Ectodermal cell (in vitro differentiated cells): Measurements from ENCODE around the gene CCDC69.
"Not testable (repeated sequence)": the region's sequence is repeated elsewhere in the genome, so short reads cannot be mapped to it uniquely, and the experiment has no call there.

Source experiments
- H3K27ac ChIP-seq: 2 replicates; pipeline ENCODE4 v1.7.0; 2013; ENCODE audit warnings: mild to moderate bottlenecking, low read depth, low read length; ENCODE audit not compliant: insufficient read depth, poor library complexity, severe bottlenecking
- H3K27me3 ChIP-seq: 2 replicates; pipeline ENCODE4 v1.7.0; 2013; ENCODE audit warnings: mild to moderate bottlenecking, low read length; ENCODE audit not compliant: insufficient read depth, control insufficient read depth, poor library complexity, severe bottlenecking
- H3K36me3 ChIP-seq: one replicate; pipeline ENCODE4 v1.7.0; 2013; ENCODE audit warnings: low read length; ENCODE audit not compliant: control insufficient read depth, insufficient read depth
- H3K4me1 ChIP-seq: one replicate; pipeline ENCODE4 v1.7.0; 2013; ENCODE audit warnings: low read length; ENCODE audit not compliant: control insufficient read depth, insufficient read depth
- H3K4me3 ChIP-seq: 2 replicates; pipeline ENCODE4 v1.7.0; 2013; ENCODE audit warnings: low read depth, low read length, control low read depth; ENCODE audit not compliant: insufficient read depth
- H3K9me3 ChIP-seq: 2 replicates; pipeline ENCODE4 v1.7.0; 2013; ENCODE audit warnings: mild to moderate bottlenecking, low read length, moderate library complexity; ENCODE audit not compliant: control insufficient read depth
- WGBS, 2 experiments: methylation state at CpG; one replicate each; pipeline ENCODE4 v1.1.7; 2013; ENCODE audit warnings: missing lambda C conversion rate in 2 of 2; 5-methylcytosine and 5-hydroxymethylcytosine counted together

Gene CCDC69

GRCh38 chr5:151235239-151235571 lies 11.3 kb upstream of the CCDC69 start:
- 89 to 94% methylated on average over 6 of the region's 6 CpGs for WGBS, 2 experiments
- H3K27ac ChIP-seq, H3K4me3 ChIP-seq, H3K4me1 ChIP-seq, H3K27me3 ChIP-seq, H3K36me3 ChIP-seq, H3K9me3 ChIP-seq: not testable (repeated sequence)

- 87 to 89% methylated on average over 17 of the region's 17 CpGs for WGBS, 2 experiments
- no peaks in the 10 kb centered on the region for H3K4me1 ChIP-seq
- H3K4me3 ChIP-seq = no peak overlapping the region
- no peak overlapping the region for H3K27ac ChIP-seq
- H3K9me3 ChIP-seq = no peaks in the 10 kb centered on the region
- no peaks in the 10 kb centered on the region for H3K36me3 ChIP-seq
- H3K27me3 ChIP-seq = no peaks in the 10 kb centered on the region
These were observed 10.8 kb upstream of the CCDC69 start for GRCh38 chr5:151234476-151235238.

GRCh38 chr5:151233616-151234085 lies 9.8 kb upstream of the CCDC69 start:
- WGBS, 2 experiments = 93% methylated on average over 8 of the region's 8 CpGs
- Histone ChIP-seq H3K27me3 (no peaks in the 10 kb centered on the region), H3K4me1 (no peaks in the 10 kb centered on the region), H3K27ac (no peak overlapping the region), H3K9me3 (no peaks in the 10 kb centered on the region), H3K4me3 (no peak overlapping the region), H3K36me3 (no peaks in the 10 kb centered on the region)

- Histone ChIP-seq H3K4me1 (no peaks in the 10 kb centered on the region), H3K4me3 (no peak overlapping the region), H3K36me3 (no peaks in the 10 kb centered on the region), H3K27me3 (no peaks in the 10 kb centered on the region), H3K27ac (no peak overlapping the region), H3K9me3 (no peaks in the 10 kb centered on the region)
These were observed 7.5 kb upstream of the CCDC69 start for GRCh38 chr5:151231359-151231758.

- Histone ChIP-seq H3K27ac (no peak overlapping the region), H3K27me3 (no peaks in the 10 kb centered on the region), H3K36me3 (no peaks in the 10 kb centered on the region), H3K4me3 (no peak overlapping the region), H3K4me1 (no peaks in the 10 kb centered on the region), H3K9me3 (no peaks in the 10 kb centered on the region)
- WGBS, 2 experiments = 75 to 85% methylated on average over 5 to 6 of the region's 6 CpGs
These were observed 6.3 kb upstream of the CCDC69 start for GRCh38 chr5:151230048-151230680.

- Histone ChIP-seq H3K4me3 (no peak overlapping the region), H3K4me1 (no peaks in the 10 kb centered on the region), H3K27ac (no peak overlapping the region), H3K27me3 (no peaks in the 10 kb centered on the region), H3K9me3 (no peaks in the 10 kb centered on the region), H3K36me3 (no peaks in the 10 kb centered on the region)
- 95 to 100% methylated on average over 2 of the region's 2 CpGs for WGBS, 2 experiments
These were observed 5.1 kb upstream of the CCDC69 start for GRCh38 chr5:151228986-151229385.

- Histone ChIP-seq H3K9me3 (no peaks in the 10 kb centered on the region), H3K4me1 (no peaks in the 10 kb centered on the region), H3K27ac (no peak overlapping the region), H3K27me3 (peaks cover 10% of the 10 kb centered on the region), H3K36me3 (no peaks in the 10 kb centered on the region), H3K4me3 (no peak overlapping the region)
- 60 to 61% methylated on average over 6 of the region's 6 CpGs for WGBS, 2 experiments
These were observed 4.1 kb upstream of the CCDC69 start for GRCh38 chr5:151227918-151228447.

GRCh38 chr5:151225475-151225874 lies 1.6 kb upstream of the CCDC69 start:
- Histone ChIP-seq H3K27me3 (peaks cover 23% of the 10 kb centered on the region), H3K9me3 (no peaks in the 10 kb centered on the region), H3K36me3 (no peaks in the 10 kb centered on the region), H3K4me3 (no peak overlapping the region), H3K4me1 (no peaks in the 10 kb centered on the region), H3K27ac (no peak overlapping the region)
- WGBS, 2 experiments = 47 to 50% methylated on average over 4 of the region's 5 CpGs

- Histone ChIP-seq H3K27ac (no peak overlapping the region), H3K4me3 (no peak overlapping the region), H3K9me3 (no peaks in the 10 kb centered on the region), H3K4me1 (no peaks in the 10 kb centered on the region), H3K36me3 (no peaks in the 10 kb centered on the region), H3K27me3 (peaks cover 23% of the 10 kb centered on the region)
- 91% methylated on average over 4 of the region's 4 CpGs for WGBS, 2 experiments
These were observed 1.2 kb upstream of the CCDC69 start for GRCh38 chr5:151225071-151225470.

GRCh38 chr5:151224372-151224771 lies 480 bp upstream of the CCDC69 start:
- H3K4me3 ChIP-seq = no peak overlapping the region
- WGBS, 2 experiments = 88 to 93% methylated on average over 5 to 6 of the region's 6 CpGs
- no peaks in the 10 kb centered on the region for H3K36me3 ChIP-seq
- no peaks in the 10 kb centered on the region for H3K4me1 ChIP-seq
- peaks cover 23% of the 10 kb centered on the region for H3K27me3 ChIP-seq
- no peak overlapping the region for H3K27ac ChIP-seq
- H3K9me3 ChIP-seq = no peaks in the 10 kb centered on the region
